ENCODE results near the gene SYT6. TPM values are rescaled to one million over a fixed set of nuclear protein-coding genes. Genes with fewer than 3 reads are reported as not detected.

SYT6 gene
- total and polyA plus RNA-seq, 10 of the 15 experiments (the other 5 are each of a cell fraction or from before 2014, with no cell fraction given): 0.05 to 0.39 TPM; not detected in 8

DNA sequence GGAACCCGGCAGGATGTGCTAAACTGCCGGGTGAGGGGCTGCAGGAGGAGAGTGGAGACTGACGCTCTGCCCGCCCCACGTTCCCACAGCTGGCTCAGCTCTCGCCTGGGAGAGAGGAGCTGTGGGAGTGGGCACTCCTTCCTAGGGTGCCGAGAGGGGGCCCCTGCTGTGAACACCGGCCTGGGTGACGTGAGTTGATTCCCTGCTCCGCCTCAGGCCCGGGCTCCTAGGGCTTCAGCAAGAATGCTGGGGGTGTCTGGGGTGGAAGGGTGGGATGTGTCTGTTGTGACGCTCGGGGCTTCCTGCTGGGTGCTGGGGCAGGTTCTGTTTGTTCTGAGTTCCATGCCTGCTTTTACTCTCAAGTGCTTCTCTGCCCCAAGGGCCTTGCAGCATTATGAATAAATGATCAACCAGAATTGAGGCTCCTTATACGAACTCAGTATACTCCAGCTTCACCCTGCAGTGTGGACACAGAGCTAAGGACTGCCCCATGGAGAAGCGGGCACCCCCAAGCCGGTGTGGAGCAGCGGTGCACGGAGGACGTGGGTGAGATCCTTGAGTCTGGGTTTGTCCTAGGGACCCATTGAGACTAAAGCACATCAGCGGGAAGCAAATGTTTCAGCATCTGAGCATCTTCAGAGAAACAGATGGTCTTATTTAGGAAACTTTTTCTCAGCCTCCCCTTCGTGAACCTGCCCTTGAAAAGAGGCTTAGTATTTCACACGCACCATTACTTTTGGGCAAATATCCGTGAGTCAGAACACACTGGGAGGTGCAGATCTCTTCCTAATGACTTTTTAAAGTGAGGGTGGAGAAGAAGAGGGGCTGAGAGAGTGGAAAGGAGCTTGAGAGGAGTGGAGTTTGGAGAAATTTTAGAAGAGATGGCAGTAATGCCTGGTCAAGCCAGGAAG is 41.7 kb downstream of the SYT6 start:
- POLR2A ChIA-PET: no interaction called here

More for the DNA sequence above, 41.7 kb downstream of the SYT6 start:
- no peak overlapping the region for H2AFZ ChIP-seq (ENCODE audit: control insufficient read depth, low read depth, low read length)
- in situ Hi-C loops (cut with MboI): no loop called here
- no peaks in the 10 kb centered on the region for H4K20me1 ChIP-seq (ENCODE audit: control insufficient read depth, insufficient read depth)
- no peak overlapping the region for H3K4me2 ChIP-seq (ENCODE audit: control insufficient read depth, insufficient read depth)
- ChIA-PET CTCF (no interaction called here), SMC1A (ENCODE audit: uncharacterized antibody, unreplicated experiment) (no interaction called here), RAD21 (ENCODE audit: unreplicated experiment) (no interaction called here)
- H3K79me2 ChIP-seq (ENCODE audit: control insufficient read depth, insufficient read depth, low read length): no peaks in the 10 kb centered on the region
- H3K27ac ChIP-seq (ENCODE audit: control insufficient read depth, insufficient read depth): no peak overlapping the region
- 49% methylated on average over 22 of the region's 23 CpGs for WGBS (ENCODE audit: insufficient coverage, insufficient replicate concordance, low lambda C conversion rate, missing lambda C conversion rate)
- no peaks in the 10 kb centered on the region for H3K36me3 ChIP-seq (ENCODE audit: control insufficient read depth in 2 of 2, insufficient read depth in 2 of 2, low read length in 1 of 2)
- H3K9ac ChIP-seq (ENCODE audit: control insufficient read depth, insufficient read depth, low read length): no peak overlapping the region
- no peak for DNase-seq (ENCODE audit: low read depth, low spot score)
- BruUV-seq (replicated peaks): no TSS peak
- FAIRE-seq: no peak
- H3K27me3 ChIP-seq (replicated peaks in 1 of 2; ENCODE audit: control insufficient read depth in 2 of 2, insufficient read depth in 2 of 2, low read length in 1 of 2): no peaks in the 10 kb centered on the region
- H3K9me3 ChIP-seq (replicated peaks; ENCODE audit: control insufficient read depth, insufficient read depth, low read length): no peaks in the 10 kb centered on the region
- TF ChIP-seq, protein P1, sequence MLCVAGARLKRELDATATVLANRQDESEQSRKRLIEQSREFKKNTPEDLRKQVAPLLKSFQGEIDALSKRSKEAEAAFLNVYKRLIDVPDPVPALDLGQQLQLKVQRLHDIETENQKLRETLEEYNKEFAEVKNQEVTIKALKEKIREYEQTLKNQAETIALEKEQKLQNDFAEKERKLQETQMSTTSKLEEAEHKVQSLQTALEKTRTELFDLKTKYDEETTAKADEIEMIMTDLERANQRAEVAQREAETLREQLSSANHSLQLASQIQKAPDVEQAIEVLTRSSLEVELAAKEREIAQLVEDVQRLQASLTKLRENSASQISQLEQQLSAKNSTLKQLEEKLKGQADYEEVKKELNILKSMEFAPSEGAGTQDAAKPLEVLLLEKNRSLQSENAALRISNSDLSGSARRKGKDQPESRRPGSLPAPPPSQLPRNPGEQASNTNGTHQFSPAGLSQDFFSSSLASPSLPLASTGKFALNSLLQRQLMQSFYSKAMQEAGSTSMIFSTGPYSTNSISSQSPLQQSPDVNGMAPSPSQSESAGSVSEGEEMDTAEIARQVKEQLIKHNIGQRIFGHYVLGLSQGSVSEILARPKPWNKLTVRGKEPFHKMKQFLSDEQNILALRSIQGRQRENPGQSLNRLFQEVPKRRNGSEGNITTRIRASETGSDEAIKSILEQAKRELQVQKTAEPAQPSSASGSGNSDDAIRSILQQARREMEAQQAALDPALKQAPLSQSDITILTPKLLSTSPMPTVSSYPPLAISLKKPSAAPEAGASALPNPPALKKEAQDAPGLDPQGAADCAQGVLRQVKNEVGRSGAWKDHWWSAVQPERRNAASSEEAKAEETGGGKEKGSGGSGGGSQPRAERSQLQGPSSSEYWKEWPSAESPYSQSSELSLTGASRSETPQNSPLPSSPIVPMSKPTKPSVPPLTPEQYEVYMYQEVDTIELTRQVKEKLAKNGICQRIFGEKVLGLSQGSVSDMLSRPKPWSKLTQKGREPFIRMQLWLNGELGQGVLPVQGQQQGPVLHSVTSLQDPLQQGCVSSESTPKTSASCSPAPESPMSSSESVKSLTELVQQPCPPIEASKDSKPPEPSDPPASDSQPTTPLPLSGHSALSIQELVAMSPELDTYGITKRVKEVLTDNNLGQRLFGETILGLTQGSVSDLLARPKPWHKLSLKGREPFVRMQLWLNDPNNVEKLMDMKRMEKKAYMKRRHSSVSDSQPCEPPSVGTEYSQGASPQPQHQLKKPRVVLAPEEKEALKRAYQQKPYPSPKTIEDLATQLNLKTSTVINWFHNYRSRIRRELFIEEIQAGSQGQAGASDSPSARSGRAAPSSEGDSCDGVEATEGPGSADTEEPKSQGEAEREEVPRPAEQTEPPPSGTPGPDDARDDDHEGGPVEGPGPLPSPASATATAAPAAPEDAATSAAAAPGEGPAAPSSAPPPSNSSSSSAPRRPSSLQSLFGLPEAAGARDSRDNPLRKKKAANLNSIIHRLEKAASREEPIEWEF (IDR thresholded peaks at IDR 0.05; ENCODE audit: insufficient replicate concordance, low read depth, low read length): no peak
- TF ChIP-seq TARDBP (IDR thresholded peaks at IDR 0.05; ENCODE audit: borderline replicate concordance): no peak
- intact Hi-C loops (cut with micrococcal nuclease; ENCODE audit: unreplicated experiment): no loop called here
- ATAC-seq: no peak
- no peak overlapping the region for H3K4me3 ChIP-seq
- peaks cover 7% of the 10 kb centered on the region; the same call in 1 of the 2 replicates for H3K4me1 ChIP-seq (ENCODE audit: control insufficient read depth, insufficient read depth, low read length)

All from GM12878 (cell line).